HepG2 (cell line): ENCODE results near the gene ATXN1L. TPM values are rescaled to one million over a fixed set of nuclear protein-coding genes. Genes with fewer than 3 reads are reported as not detected.

Experiments used
- GLI4 ChIP-seq: sonication (generic); formaldehyde crosslinking; IDR thresholded peaks from 2 replicates; pipeline ENCODE4 v1.5.1; 2020; ENCODE audit warnings: missing genetic modification reagents, mild to moderate bottlenecking, moderate library complexity, borderline replicate concordance
- HNRNPLL ChIP-seq: fragments of 200-400 bp; formaldehyde crosslinking; IDR thresholded peaks from 2 replicates; pipeline ENCODE4 v1.6.1; 2017; ENCODE audit warnings: mild to moderate bottlenecking, low read depth, low read length; ENCODE audit not compliant: poor library complexity, severe bottlenecking
- MED8 ChIP-seq: sonication (generic); formaldehyde crosslinking; IDR thresholded peaks from 2 replicates; pipeline ENCODE4 v1.8.1; 2023; ENCODE audit warnings: mild to moderate bottlenecking, missing genetic modification reagents; ENCODE audit not compliant: insufficient replicate concordance
- MTA3 ChIP-seq: sonication (generic); formaldehyde crosslinking; IDR thresholded peaks from 2 replicates; pipeline ENCODE4 v1.4.0; 2020; ENCODE audit warnings: missing genetic modification reagents
- NCOA5 ChIP-seq: sonication (generic); formaldehyde crosslinking; IDR thresholded peaks from 2 replicates; pipeline ENCODE4 v1.4.0; 2020; ENCODE audit warnings: missing genetic modification reagents
- NFATC3 ChIP-seq: sonication (generic); formaldehyde crosslinking; IDR thresholded peaks from 2 replicates; pipeline ENCODE4 v1.5.1; 2020; ENCODE audit warnings: mild to moderate bottlenecking, missing genetic modification reagents
- SMAD9 ChIP-seq: sonication (generic); formaldehyde crosslinking; IDR thresholded peaks from 2 replicates; pipeline ENCODE4 v1.5.1; 2020; ENCODE audit warnings: mild to moderate bottlenecking, missing genetic modification reagents
- ZBTB8A ChIP-seq: sonication (generic); formaldehyde crosslinking; IDR thresholded peaks from 2 replicates; pipeline ENCODE4 v1.4.0; 2020; ENCODE audit warnings: mild to moderate bottlenecking, low read depth, missing genetic modification reagents, borderline replicate concordance
- ZFP62 ChIP-seq: sonication (generic); formaldehyde crosslinking; IDR thresholded peaks from 2 replicates; pipeline ENCODE4 v1.4.0; 2020; ENCODE audit warnings: missing genetic modification reagents
- ZFP90 ChIP-seq: sonication (generic); formaldehyde crosslinking; IDR thresholded peaks from 2 replicates; pipeline ENCODE4 v1.8.0; 2022; ENCODE audit warnings: missing genetic modification reagents, mild to moderate bottlenecking, inconsistent platforms, borderline replicate concordance
- ZFX ChIP-seq: sonication (generic); formaldehyde crosslinking; IDR thresholded peaks from 2 replicates; pipeline ENCODE4 v1.4.0; 2020; ENCODE audit warnings: mild to moderate bottlenecking, low read depth, missing genetic modification reagents, moderate library complexity
- ZNF101 ChIP-seq: sonication (generic); formaldehyde crosslinking; IDR thresholded peaks from 2 replicates; pipeline ENCODE4 v1.4.0; 2020; ENCODE audit warnings: mild to moderate bottlenecking, low read depth, missing genetic modification reagents, borderline replicate concordance
- ZNF282 ChIP-seq: fragments of 450-650 bp; IDR thresholded peaks from 2 replicates; pipeline ENCODE4 v1.6.1; 2018; ENCODE audit not compliant: partially characterized antibody
- ZNF3 ChIP-seq: IDR thresholded peaks from 2 replicates; pipeline ENCODE4 v1.7.0; 2017; ENCODE audit warnings: inconsistent platforms
- ZNF335 ChIP-seq: sonication (generic); formaldehyde crosslinking; IDR thresholded peaks from 2 replicates; pipeline ENCODE4 v1.4.0; 2020; ENCODE audit warnings: missing genetic modification reagents
- ZNF569 ChIP-seq: sonication (generic); formaldehyde crosslinking; IDR thresholded peaks from 2 replicates; pipeline ENCODE4 v1.5.0; 2020; ENCODE audit warnings: mild to moderate bottlenecking, missing genetic modification reagents, moderate library complexity, borderline replicate concordance
- ZNF777 ChIP-seq: sonication (generic); formaldehyde crosslinking; IDR thresholded peaks from 2 replicates; pipeline ENCODE4 v1.4.0; 2020; ENCODE audit warnings: missing genetic modification reagents
- ZSCAN21 ChIP-seq: sonication (generic); formaldehyde crosslinking; IDR thresholded peaks from 2 replicates; pipeline ENCODE4 v1.8.0; 2022; ENCODE audit warnings: mild to moderate bottlenecking, missing genetic modification reagents, moderate library complexity, borderline replicate concordance
- polyA plus RNA-seq, 8 experiments: library from polyadenylated mRNA; depleted of rRNA in 3 of 8; stranded (reverse) in 7 of 8; unstranded in 1 of 8; fragments of >200 nt; fragmentation: Illumina TruSeq in 4 of 8; extraction: Trizol in 4 of 8; gene quantifications; 2 replicates each; pipeline versions ENCODE4 v1.2.1 to v1.2.3, GENCODE V29; 2011 to 2016; ENCODE audit warnings: low read depth in 4 of 8, missing spikeins in 1 of 8, mixed read lengths in 1 of 8; ENCODE audit not compliant: insufficient read depth in 1 of 8
- total RNA-seq, 5 experiments: library from RNA; depleted of rRNA; stranded (reverse); fragments of >200 nt; fragmentation: Illumina TruSeq; extraction: Trizol; gene quantifications; 2 replicates each; pipeline ENCODE4 v1.2.3, GENCODE V29; 2016; ENCODE audit warnings: low read depth in 1 of 5
- TF ChIP-seq, protein P1 (sequence below): sonication (generic); formaldehyde crosslinking; IDR thresholded peaks from 2 replicates; pipeline ENCODE4 v1.8.1; 2023; ENCODE audit warnings: mild to moderate bottlenecking, missing genetic modification reagents
- TF ChIP-seq, protein P2 (sequence below): IDR thresholded peaks from 2 replicates; pipeline ENCODE4 v1.6.1; 2016; ENCODE audit warnings: mild to moderate bottlenecking, missing biosample characterization, missing genetic modification reagents
- TF ChIP-seq, protein P3 (sequence below): sonication (generic); formaldehyde crosslinking; conservative IDR thresholded peaks from 2 replicates; pipeline ENCODE4 v1.8.0; 2022; ENCODE audit warnings: missing genetic modification reagents
- TF ChIP-seq, protein P4 (sequence below): sonication (generic); formaldehyde crosslinking; IDR thresholded peaks from 2 replicates; pipeline ENCODE4 v1.4.0; 2020; ENCODE audit warnings: mild to moderate bottlenecking, low read depth, missing genetic modification reagents
- TF ChIP-seq, protein P5 (sequence below): sonication (generic); formaldehyde crosslinking; IDR thresholded peaks from 2 replicates; pipeline ENCODE4 v1.8.1; 2023; ENCODE audit warnings: mild to moderate bottlenecking, missing genetic modification reagents

Gene ATXN1L
- total and polyA plus RNA-seq, 2 of the 13 experiments (the other 11 are each of a cell fraction or from before 2014, with no cell fraction given): 20.0 to 22.4 TPM

DNA sequence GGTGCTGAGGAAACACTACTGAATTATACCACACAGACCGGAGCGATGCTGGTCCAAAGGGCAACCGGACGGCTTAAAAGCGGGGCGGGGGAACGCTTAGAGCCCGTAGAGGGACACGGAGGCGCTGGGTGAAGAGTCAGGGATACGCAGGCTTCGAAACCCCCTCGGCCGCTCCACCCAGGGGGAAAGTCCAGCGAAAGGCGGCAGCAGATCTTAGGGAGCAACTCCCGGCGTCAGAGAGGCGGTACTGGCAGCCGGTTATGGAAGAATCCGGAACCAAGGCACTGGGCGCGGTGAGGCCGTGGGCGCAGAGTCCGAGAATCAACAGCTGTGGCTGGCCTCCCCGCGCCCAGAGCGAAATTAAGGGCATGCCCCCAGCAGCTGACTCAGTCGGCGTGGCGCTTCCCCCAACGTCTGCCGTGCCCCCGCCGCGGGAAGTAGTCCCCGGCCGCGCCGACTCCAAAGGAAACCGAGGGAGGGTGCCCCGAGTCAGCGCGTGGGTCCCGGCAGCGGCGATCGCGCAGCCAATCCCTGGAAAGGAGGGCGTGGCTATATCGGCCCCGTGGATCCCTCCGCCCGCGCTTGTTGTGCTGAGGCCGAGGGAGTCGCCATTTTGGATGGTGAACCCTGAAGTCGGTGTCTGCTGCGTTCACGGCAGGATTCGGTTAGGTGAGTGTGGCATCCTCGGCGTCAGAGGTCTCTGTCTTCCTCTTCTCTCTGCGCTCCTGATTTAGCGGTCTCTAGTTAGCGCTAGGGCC lies 49.3 kb downstream of the ATXN1L start, which contains the start of gene IST1 (continued):
- TF ChIP-seq, protein P1, sequence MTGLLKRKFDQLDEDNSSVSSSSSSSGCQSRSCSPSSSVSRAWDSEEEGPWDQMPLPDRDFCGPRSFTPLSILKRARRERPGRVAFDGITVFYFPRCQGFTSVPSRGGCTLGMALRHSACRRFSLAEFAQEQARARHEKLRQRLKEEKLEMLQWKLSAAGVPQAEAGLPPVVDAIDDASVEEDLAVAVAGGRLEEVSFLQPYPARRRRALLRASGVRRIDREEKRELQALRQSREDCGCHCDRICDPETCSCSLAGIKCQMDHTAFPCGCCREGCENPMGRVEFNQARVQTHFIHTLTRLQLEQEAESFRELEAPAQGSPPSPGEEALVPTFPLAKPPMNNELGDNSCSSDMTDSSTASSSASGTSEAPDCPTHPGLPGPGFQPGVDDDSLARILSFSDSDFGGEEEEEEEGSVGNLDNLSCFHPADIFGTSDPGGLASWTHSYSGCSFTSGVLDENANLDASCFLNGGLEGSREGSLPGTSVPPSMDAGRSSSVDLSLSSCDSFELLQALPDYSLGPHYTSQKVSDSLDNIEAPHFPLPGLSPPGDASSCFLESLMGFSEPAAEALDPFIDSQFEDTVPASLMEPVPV (CRISPR knock-in tag): peak; percentile 89
- TF ChIP-seq HNRNPLL (peak; percentile 91), NCOA5 (CRISPR knock-in tag) (peak; percentile 81; the same call in 1 of the 2 replicates), ZNF282 (no peak), ZNF335 (CRISPR knock-in tag) (peak; percentile 87), GLI4 (CRISPR knock-in tag) (peak; percentile 97), ZFP90 (CRISPR knock-in tag) (peak; percentile 98), MTA3 (CRISPR knock-in tag) (no peak), ZNF3 (CRISPR knock-in tag) (peak; percentile 81; the same call in 1 of the 2 replicates), ZSCAN21 (peak; percentile 94), ZBTB8A (CRISPR knock-in tag) (peak; percentile 91; the same call in 1 of the 2 replicates), ZNF777 (CRISPR knock-in tag) (0 out of 2 replicates have a peak, but pooled peaks have one; percentile 48), ZNF101 (CRISPR knock-in tag) (peak; percentile 67; the same call in 1 of the 2 replicates), NFATC3 (no peak; the same call in 1 of the 2 replicates), SMAD9 (CRISPR knock-in tag) (peak; percentile 93; the same call in 1 of the 2 replicates), ZFP62 (CRISPR knock-in tag) (peak; percentile 75), ZNF569 (CRISPR knock-in tag) (peak; percentile 87; the same call in 1 of the 2 replicates), ZFX (peak; percentile 95), MED8 (CRISPR knock-in tag) (peak; percentile 84)
- TF ChIP-seq, protein P2, sequence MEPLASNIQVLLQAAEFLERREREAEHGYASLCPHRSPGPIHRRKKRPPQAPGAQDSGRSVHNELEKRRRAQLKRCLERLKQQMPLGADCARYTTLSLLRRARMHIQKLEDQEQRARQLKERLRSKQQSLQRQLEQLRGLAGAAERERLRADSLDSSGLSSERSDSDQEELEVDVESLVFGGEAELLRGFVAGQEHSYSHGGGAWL (CRISPR knock-in tag): peak; percentile 85
- TF ChIP-seq, protein P3, sequence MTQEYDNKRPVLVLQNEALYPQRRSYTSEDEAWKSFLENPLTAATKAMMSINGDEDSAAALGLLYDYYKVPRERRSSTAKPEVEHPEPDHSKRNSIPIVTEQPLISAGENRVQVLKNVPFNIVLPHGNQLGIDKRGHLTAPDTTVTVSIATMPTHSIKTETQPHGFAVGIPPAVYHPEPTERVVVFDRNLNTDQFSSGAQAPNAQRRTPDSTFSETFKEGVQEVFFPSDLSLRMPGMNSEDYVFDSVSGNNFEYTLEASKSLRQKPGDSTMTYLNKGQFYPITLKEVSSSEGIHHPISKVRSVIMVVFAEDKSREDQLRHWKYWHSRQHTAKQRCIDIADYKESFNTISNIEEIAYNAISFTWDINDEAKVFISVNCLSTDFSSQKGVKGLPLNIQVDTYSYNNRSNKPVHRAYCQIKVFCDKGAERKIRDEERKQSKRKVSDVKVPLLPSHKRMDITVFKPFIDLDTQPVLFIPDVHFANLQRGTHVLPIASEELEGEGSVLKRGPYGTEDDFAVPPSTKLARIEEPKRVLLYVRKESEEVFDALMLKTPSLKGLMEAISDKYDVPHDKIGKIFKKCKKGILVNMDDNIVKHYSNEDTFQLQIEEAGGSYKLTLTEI (CRISPR knock-in tag): no peak
- TF ChIP-seq, protein P4, sequence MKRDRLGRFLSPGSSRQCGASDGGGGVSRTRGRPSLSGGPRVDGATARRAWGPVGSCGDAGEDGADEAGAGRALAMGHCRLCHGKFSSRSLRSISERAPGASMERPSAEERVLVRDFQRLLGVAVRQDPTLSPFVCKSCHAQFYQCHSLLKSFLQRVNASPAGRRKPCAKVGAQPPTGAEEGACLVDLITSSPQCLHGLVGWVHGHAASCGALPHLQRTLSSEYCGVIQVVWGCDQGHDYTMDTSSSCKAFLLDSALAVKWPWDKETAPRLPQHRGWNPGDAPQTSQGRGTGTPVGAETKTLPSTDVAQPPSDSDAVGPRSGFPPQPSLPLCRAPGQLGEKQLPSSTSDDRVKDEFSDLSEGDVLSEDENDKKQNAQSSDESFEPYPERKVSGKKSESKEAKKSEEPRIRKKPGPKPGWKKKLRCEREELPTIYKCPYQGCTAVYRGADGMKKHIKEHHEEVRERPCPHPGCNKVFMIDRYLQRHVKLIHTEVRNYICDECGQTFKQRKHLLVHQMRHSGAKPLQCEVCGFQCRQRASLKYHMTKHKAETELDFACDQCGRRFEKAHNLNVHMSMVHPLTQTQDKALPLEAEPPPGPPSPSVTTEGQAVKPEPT (CRISPR knock-in tag): peak; percentile 72; the same call in 1 of the 2 replicates
- TF ChIP-seq, protein P5, sequence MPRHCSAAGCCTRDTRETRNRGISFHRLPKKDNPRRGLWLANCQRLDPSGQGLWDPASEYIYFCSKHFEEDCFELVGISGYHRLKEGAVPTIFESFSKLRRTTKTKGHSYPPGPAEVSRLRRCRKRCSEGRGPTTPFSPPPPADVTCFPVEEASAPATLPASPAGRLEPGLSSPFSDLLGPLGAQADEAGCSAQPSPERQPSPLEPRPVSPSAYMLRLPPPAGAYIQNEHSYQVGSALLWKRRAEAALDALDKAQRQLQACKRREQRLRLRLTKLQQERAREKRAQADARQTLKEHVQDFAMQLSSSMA (CRISPR knock-in tag): no peak; the same call in 1 of the 2 replicates
